Measurements from ENCODE around the gene IRX3. TPM values are rescaled to one million over a fixed set of nuclear protein-coding genes. Genes with fewer than 3 reads are reported as not detected.

The IRX3 gene
- total RNA-seq, 2 donors from 2014 or later = 5.0 to 21.6 TPM

- Histone ChIP-seq H3K4me1 (peaks cover 0 to 58% of the 10 kb centered on the region in 2 donors), H3K4me3 (peak overlapping the region; percentile 47 to 61), H3K9me3 (no peaks in the 10 kb centered on the region), H3K27me3 (peaks cover 17 to 35% of the 10 kb centered on the region in 2 donors), H3K27ac (no peak overlapping the region), H3K36me3 (no peaks in the 10 kb centered on the region)
- TF ChIP-seq CTCF (IDR thresholded peaks at IDR 0.05) = no peak
- DNase-seq (ENCODE audit: low spot score) = no peak
Observed at GRCh38 chr16:54283725-54284318, 2.8 kb downstream of the IRX3 start.

GRCh38 chr16:54282928-54283724, 3.5 kb downstream of the IRX3 start:
- peaks cover 17 to 32% of the 10 kb centered on the region in 2 donors for H3K27me3 ChIP-seq
- H3K36me3 ChIP-seq = no peaks in the 10 kb centered on the region
- TF ChIP-seq CTCF (IDR thresholded peaks at IDR 0.05) = no peak
- no peak overlapping the region for H3K27ac ChIP-seq
- DNase-seq (ENCODE audit: low spot score) = no peak
- no peaks in the 10 kb centered on the region for H3K9me3 ChIP-seq
- H3K4me1 ChIP-seq = peaks cover 0 to 58% of the 10 kb centered on the region in 2 donors
- H3K4me3 ChIP-seq = no peak overlapping the region

- Histone ChIP-seq H3K27ac (no peak overlapping the region), H3K4me1 (peaks cover 0 to 51% of the 10 kb centered on the region in 2 donors), H3K4me3 (peak overlapping the region in 1 of 2 donors; percentile 3), H3K9me3 (no peaks in the 10 kb centered on the region), H3K36me3 (no peaks in the 10 kb centered on the region), H3K27me3 (peaks cover 13 to 28% of the 10 kb centered on the region in 2 donors)
- DNase-seq (ENCODE audit: low spot score) = peak; percentile 72
- TF ChIP-seq CTCF (IDR thresholded peaks at IDR 0.05) = peak; percentile 46 to 82
Observed at GRCh38 chr16:54282202-54282927, 4.2 kb downstream of the IRX3 start.

- DNase-seq (ENCODE audit: low spot score) = no peak
- Histone ChIP-seq H3K27me3 (peaks cover 13 to 23% of the 10 kb centered on the region in 2 donors), H3K9me3 (no peaks in the 10 kb centered on the region), H3K36me3 (no peaks in the 10 kb centered on the region), H3K4me3 (peak overlapping the region in 1 of 2 donors; percentile 3), H3K27ac (no peak overlapping the region), H3K4me1 (peaks cover 0 to 44% of the 10 kb centered on the region in 2 donors)
- TF ChIP-seq CTCF (IDR thresholded peaks at IDR 0.05) = no peak
Observed at GRCh38 chr16:54281535-54282201, 4.9 kb downstream of the IRX3 start.

- no peak for DNase-seq (ENCODE audit: low spot score)
- H3K27ac ChIP-seq = no peak overlapping the region
- TF ChIP-seq CTCF (IDR thresholded peaks at IDR 0.05) = no peak
- no peaks in the 10 kb centered on the region for H3K9me3 ChIP-seq
- H3K4me1 ChIP-seq = peaks cover 0 to 38% of the 10 kb centered on the region in 2 donors
- H3K36me3 ChIP-seq = no peaks in the 10 kb centered on the region
- no peak overlapping the region for H3K4me3 ChIP-seq
- peaks cover 13 to 23% of the 10 kb centered on the region in 2 donors for H3K27me3 ChIP-seq
Observed at GRCh38 chr16:54280751-54281150, 5.8 kb downstream of the IRX3 start.

Measured in right atrium auricular region (tissue), 2 donors.